Fibroblast of skin of right biceps (primary cell): Measurements from ENCODE around the gene LRIG1.

ENCODE experiments used
- DNase-seq: peaks from one replicate; pipeline ENCODE4 v3.0.0-alpha.2; 2013

The LRIG1 gene

DNA sequence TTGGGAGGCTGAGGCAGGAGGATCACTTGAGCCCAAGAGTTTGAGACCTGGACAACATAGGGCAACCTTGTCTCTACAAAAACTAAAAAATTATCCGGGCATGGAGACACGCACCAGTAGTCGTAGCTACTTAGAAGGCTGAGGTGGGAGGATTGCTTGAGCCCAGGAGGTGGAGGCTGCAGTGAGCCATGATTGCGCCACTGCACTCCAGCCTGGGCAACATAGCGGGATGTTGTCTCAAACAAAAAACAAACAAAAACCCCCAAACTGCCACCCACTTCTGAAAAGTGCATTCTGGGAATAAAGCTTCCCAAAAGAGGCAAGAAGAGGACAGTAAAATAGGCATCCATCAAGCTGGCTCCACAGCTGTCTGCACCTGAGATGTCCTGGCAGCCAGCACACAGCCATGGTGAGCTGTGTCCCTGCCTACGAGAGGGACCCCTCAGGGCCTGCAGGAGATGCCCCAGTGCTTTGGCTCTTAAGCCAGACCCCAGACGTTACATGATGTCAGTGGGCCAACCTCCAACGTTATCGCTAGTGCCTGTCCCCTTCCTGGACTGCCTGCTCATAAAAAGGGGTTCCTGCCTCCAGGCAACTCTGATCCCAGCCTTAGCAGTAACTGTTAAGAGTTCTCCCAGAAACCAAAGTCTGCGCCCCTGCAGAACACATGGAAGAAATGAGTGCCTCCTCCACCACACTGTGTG lies 101.1 kb downstream of the LRIG1 start:
- no peak for DNase-seq

DNA sequence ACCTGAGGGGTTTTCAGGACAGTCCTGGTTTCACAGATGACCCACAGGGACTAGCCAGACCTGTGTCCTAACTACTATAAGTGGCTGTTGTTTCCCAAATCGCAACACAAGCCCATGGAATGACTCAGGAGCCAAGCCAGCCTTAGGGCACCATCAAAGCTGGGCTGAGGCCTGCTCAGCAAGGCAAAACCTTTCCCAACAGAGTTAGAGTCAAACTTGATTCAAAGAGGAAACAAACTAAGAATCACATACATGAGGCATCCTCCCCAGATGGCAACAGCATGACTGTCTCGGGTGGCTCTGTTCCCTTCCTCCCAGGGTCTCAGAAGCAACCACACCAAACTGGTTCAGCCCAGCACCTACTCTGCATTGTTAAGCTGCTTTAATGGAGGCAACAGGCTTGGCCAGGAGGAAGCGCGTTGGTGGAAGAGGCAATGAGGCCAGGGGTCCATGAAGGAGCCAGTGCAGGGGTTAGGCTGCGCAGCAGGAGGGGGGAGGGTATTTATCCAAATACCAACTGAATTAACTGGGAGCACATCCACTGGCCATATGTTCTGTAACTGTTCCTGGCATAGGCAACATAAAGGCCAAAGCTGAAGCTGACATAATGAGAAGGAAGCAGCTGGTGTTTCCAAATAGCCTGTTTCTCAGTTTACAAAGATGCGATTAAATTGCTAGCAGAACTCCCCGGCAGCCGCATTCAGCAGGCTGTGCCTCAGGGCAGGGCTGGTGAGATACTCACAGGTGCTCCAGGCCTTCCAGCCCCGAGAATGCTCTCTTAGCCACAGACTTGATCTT lies 102.4 kb downstream of the LRIG1 start:
- DNase-seq, result peak; percentile 39

GRCh38 chr3:66397745-66398144 lies 103.1 kb downstream of the LRIG1 start:
- peak; percentile 48 for DNase-seq

- DNase-seq, result no peak
Observed at GRCh38 chr3:66396888-66397287, 103.9 kb downstream of the LRIG1 start.

GRCh38 chr3:66396161-66396760 lies 104.6 kb downstream of the LRIG1 start:
- no peak for DNase-seq

DNA sequence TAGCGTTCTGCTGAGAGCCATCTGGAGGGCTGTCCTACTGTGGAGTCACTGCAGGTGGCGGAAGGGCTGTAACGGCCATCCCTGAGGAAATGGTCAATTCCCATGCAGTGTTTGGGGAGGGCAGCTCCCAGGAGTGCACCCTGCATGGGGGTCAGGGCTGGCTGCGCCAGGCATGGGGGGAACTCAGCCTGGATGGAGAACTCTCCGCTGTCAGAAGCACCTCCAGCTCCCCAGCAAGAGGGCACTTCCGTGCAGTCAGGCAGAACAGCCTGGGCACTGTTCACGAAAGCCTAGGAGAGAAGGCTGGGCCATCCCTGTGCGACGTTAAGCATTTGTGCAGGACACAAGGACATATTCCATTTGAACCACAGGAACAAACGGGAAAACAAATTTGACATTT lies 105.2 kb downstream of the LRIG1 start:
- no peak for DNase-seq

GRCh38 chr3:66394753-66395249 lies 106.0 kb downstream of the LRIG1 start:
- DNase-seq, result peak; percentile 65

GRCh38 chr3:66394019-66394752 lies 106.6 kb downstream of the LRIG1 start:
- no peak for DNase-seq

GRCh38 chr3:66393333-66394005 lies 107.4 kb downstream of the LRIG1 start:
- DNase-seq, result peak; percentile 42

- DNase-seq, result no peak
Observed at GRCh38 chr3:66392966-66393332, 107.9 kb downstream of the LRIG1 start.

GRCh38 chr3:66392512-66392911 lies 108.3 kb downstream of the LRIG1 start:
- DNase-seq, result no peak

DNA sequence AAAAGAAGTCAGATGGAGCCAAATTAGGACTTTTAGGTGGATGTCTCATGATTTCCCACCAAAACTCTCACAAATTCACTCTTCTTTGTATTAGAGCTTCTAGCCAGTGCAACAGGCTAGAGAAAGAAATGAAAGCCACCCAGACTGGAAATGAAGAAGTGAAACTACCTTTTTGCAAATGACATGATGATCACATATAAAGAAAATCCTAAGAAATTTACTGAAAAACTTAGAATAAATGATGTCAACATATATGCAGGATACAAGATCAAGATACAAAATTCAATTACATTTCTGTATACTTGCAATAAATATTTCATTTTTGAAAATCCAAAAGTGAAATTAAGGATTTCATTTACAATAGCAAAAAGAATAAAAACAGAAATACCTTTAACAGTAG lies 110.8 kb downstream of the LRIG1 start:
- DNase-seq, result no peak

DNA sequence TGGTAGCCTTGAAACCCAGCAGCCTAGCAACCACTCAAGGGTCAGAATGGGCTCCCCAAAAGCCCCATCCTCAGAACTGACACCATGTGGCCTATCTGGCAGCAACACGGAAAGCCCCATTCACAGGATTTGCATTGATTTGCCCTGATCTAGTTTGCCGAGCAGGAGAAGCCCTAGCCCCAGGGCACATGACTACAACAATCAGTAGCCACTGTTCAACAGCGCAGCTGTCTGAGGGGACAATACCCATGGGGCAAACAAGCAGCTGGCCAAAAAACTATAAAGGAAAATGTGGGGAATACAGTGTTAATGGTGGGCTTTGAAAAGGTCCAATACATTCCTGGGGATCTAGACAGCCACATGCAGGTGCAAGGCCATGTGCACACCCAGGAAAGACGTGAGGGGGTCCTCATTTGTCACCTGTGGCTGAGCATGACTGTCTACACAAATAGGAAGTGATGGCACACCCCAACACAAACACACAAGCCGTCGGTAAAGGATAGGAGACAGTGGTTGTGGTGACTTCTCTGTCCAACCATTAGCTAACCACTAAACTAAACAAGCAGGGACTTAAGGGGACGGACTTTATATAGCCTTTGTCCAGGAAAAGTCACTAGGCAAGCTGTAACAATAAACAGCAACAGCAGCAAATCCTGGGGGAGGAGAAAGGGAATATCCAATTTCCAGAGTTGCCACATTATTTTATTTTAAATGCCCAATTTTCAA lies 113.7 kb downstream of the LRIG1 start:
- no peak for DNase-seq

DNA sequence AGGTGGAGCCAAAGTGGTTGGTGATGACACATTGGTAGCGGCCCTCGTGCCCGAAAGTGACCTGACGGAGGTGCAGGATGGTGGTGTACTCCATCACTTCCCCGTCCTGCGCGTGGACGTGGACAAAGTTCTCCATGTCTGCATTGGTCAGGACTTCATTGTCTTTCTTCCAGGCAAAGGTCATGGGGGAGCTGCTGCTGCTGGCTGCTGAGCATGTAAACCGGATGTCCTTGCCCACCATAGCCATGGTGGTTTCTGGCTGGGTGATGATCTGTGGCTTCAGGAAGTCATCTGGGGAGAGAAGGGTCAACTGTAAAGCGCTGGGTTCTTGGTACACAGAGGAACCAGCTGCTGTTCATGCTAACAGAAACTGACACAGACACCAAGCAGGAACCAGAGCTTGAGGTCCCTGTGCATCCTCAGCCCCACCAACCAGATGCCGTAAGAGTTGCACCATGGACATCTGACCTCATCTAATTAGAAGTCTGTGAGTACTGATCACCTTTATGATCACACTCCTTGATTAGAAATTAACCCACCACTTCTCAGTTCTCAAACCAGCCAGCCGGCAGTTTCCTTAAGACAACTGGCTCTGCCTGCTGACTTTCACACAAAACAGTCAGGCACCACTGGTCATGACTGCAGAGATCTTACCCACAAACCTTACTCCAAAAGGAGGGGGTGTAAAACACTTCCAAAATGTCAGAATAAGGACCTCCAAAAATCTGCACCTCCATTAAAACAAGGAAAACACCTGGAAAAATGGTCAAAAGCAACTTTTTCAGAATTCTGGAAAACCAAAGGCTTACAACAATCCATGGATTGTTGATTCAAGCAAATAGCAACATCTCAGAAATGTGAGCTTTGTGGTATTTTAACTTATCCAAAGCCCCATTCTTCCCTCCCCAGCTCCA lies 114.6 kb downstream of the LRIG1 start:
- DNase-seq, result no peak

DNA sequence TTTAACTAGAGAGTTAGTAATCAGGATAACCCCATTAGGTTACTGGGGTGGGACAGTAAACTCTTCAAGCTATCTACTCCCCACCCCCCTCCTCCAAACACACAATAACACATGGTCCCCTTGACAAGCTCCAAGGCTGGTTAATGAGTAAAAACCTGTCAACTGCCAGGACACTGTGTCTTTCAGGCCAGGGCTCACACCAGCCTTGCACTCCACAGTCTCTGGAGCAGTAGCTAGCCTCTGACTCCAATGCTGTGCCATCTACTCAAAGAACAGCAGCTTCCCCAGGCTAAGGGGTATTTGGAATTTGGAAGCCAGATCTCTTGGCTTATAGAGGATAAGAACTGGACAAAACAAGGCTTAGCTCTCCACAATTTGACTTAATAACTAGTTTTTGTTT lies 115.8 kb downstream of the LRIG1 start:
- no peak for DNase-seq

- DNase-seq, result no peak
Observed at GRCh38 chr3:66383998-66384745, 116.7 kb downstream of the LRIG1 start.

DNA sequence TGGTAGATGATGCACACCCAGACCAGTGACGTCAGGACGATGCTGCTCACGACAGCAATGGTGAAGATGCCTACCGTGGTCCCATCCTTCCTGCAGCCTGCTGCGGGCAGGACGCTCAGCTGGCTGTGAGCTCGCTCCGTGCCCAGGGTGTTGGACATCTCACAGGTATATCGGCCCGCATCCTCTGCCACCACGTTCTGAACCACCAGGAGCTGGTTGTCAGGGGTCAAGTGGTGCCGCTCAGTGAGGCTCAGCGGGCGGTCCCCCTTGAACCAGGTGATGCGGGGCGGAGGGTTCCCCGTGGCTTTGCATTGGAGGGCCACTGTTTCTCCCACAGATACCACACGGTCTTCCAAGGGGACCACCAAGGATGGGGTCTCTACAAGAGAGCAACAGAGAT lies 117.8 kb downstream of the LRIG1 start:
- DNase-seq, result no peak

- no peak for DNase-seq
Observed at GRCh38 chr3:66382142-66382541, 118.7 kb downstream of the LRIG1 start.

GRCh38 chr3:66381626-66382025 lies 119.2 kb downstream of the LRIG1 start:
- DNase-seq, result no peak
